Right hindlimb (tissue), 1 donor: Measurements from ENCODE around the gene MYL6B.
A peak's percentile ranks its signal among the peaks of the same experiment; 100 is the strongest.
"Not testable (repeated sequence)": the region's sequence is repeated elsewhere in the genome, so short reads cannot be mapped to it uniquely, and the experiment has no call there.

Experiments used
- DNase-seq: peaks from one replicate; pipeline ENCODE4 v3.0.0-alpha.2; 2018

MYL6B gene

DNA sequence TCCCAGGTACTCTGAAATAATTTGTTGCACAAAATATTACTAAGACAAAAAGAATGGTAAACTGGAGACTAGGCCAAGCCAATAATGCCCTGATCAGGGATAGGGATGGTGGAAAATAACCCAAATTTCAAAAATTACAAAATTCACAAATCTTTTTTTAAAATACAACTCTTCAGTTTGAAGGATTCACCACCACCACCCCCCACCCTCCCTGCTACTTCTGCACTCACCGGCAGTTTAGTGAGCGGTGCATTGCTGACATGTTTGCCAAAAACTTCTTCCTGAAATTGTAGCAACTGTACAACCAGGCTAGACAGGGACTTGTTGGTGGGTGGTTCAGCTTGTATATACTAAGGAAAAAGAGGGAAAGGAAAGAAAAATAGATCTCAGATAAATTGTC lies 34.6 kb downstream of the MYL6B start:
- DNase-seq: no peak

- no peak for DNase-seq
Observed at GRCh38 chr12:56188131-56188777, 35.9 kb downstream of the MYL6B start.

- no peak for DNase-seq
Observed at GRCh38 chr12:56188778-56189098, 36.4 kb downstream of the MYL6B start.

DNA sequence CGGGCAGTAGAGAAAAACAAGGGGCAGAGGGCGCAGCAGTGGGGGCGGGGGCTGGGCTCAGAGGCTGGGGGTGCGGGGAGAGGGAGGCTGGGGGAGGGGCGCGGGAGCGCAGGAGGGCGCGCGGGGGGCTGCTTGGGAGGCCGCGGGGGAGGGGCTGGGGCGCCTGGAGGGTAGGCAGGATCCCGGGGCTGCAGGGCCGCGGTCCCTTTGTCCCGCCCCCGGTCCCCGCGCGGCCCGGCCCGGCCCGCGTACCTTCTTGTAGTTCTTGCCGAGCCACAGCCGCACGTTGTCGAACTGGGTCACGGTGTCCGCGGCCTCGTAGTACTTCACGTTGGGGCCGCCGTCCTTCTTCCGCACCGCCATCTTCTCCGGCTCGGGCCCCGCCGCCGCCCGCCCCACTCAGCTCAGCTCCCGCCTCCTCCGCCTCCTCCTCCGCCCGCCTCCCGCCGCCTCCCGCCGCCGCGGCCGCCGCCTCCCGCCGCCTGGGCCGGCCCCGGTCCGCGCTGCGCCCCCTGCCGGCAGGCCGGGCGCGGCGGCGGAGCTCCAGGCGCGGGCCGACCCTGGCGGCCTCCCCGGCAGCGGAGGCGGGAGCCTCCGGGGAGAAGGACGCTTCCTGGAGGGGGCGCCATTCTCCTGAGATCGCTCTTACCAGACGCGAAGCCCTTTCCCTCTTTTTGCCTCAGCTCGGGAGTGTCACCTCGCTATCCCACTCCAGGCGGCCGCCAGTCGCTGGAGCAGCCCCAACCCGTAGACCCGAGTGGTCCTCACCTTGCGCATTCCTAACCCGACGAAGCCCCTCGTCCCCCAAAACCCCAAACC lies 36.9 kb downstream of the MYL6B start, which contains the start of gene SMARCC2:
TSS of gene SMARCC2 (minus strand) at position 385 of the 819 bp plus-strand sequence. CDS start at position 363, 22 bp downstream.
- DNase-seq: peak; percentile 89

GRCh38 chr12:56189918-56190694 lies 37.7 kb downstream of the MYL6B start:
- peak; percentile 94 for DNase-seq

GRCh38 chr12:56190695-56191155 lies 38.3 kb downstream of the MYL6B start:
- no peak for DNase-seq

DNA sequence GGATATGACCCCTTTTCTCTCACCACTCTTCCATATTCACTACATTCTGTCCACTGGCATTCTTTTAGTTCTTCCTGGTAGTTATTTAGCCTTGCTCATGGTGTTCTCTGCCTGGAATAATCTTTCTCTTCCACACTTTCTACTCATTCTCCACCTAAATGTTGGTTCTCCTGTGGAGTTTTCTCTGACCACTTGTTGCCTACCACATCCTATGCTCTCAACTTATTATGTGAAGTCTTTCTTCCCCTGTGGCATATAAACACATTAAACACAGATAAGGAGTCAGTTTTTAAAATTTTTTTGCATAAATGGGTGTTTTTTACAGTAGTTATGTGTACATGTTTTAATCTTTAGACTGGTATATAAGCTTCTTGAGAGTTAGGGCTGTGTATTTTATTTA lies 40.2 kb downstream of the MYL6B start:
- no peak for DNase-seq

DNA sequence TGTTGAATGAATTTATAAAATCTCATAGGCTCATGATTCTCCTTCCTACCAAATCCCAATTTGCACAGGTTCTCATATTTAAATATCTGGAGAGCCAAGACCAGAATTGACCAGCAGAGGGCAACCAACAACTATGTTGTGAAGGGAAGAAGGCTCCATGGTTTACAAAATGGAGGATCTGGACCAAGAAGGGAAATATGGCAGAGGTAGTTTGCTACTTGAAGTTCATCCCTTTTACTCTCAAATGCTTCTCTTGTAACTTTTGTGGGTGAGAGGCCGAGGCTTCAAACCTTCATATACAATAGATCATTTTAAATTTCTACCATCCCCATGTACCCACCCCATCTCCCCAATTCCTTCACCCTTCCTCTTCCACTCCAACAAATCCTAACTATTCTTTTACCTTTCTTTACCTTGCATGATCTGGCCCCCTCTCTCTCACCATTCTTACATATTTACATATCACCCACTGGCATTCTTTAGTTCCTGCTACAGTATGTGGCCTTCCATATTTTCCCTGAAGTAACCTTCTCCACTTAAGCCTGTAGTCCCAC lies 40.7 kb downstream of the MYL6B start:
- DNase-seq: peak; percentile 79

GRCh38 chr12:56196818-56197550 lies 44.6 kb downstream of the MYL6B start:
- DNase-seq: not testable (repeated sequence)

DNA sequence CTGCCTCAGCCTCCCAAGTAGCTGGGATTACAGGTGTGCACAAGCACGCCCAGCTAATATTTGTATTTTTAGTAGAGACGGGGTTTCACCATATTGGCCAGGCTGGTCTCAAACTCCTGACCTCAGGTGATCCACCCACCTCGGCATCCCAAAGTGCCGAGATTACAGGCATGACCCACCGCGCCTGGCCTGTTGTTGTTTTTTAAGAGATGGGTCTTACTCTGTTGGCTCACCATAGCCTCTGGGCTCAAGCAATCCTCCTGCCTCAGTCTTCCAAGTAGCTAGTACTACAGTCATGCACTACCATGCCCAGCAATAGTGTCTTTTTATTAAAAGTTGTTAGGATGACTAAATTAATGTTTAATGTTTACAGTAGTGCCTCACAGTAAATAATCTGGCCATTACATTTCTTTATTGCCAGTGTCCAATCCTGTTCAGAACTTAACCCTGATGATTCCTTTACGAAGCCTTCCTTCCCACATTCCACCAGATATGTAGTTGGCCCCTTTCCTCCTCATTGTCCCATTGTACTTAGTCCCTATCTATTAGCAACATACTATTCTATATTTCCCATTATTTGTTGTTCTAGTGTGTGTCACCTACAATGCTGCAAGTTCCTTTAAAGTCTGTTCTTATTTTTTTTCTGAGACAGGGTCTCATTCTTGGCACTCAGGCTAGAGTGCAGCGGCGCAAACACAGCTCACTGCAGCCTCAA lies 45.7 kb downstream of the MYL6B start:
- DNase-seq: no peak

- DNase-seq: no peak
Observed at GRCh38 chr12:56198836-56199235, 46.4 kb downstream of the MYL6B start.

- DNase-seq: no peak
Observed at GRCh38 chr12:56202366-56202765, 50.0 kb downstream of the MYL6B start.

- no peak for DNase-seq
Observed at GRCh38 chr12:56202838-56203237, 50.5 kb downstream of the MYL6B start.

- DNase-seq: no peak
Observed at GRCh38 chr12:56204275-56204674, 51.9 kb downstream of the MYL6B start.

GRCh38 chr12:56205445-56205844 lies 53.1 kb downstream of the MYL6B start:
- DNase-seq: no peak

DNA sequence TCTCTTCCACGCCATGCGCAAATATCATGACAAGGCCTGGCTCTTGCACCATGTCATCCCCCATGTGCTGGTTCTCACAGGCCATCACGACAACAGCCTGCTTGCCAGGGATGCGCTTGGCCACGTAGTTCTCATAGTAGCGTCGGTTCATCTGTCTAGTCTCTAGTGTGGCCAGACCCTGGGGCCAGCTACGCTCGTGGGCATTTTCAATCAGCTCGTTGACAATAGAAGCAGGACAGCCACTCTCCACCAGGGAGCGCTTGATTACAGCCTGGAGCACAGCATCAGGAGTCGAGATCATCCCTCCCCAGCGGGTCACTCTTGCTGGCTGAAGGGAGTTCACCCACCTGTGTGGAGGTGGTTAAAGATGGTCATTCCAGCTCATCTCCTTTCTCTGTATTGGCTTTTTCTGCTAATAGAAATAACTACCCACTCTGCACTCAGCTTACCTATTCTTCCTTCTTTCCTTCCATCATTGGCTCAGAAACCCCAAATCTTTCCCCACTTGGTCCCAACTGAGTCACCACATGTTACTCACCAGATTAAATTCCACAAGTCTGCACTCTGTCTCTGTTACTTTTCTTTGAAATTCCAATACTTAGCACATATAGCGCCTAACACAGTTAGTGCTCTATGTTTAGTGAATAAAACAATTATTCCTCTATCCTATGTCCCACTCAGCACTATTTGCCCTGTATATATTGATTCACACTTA lies 54.2 kb downstream of the MYL6B start:
- DNase-seq: peak; percentile 48
